NCI-H1694 treated with DMSO at 0.1 percent for 48 hours (cell line): ENCODE results near the gene CAPZA1.

ENCODE experiments used
- DNase-seq: peaks from one replicate; lab custom pipeline; 2025; lab: John Stamatoyannopoulos, UW

Gene CAPZA1

DNA sequence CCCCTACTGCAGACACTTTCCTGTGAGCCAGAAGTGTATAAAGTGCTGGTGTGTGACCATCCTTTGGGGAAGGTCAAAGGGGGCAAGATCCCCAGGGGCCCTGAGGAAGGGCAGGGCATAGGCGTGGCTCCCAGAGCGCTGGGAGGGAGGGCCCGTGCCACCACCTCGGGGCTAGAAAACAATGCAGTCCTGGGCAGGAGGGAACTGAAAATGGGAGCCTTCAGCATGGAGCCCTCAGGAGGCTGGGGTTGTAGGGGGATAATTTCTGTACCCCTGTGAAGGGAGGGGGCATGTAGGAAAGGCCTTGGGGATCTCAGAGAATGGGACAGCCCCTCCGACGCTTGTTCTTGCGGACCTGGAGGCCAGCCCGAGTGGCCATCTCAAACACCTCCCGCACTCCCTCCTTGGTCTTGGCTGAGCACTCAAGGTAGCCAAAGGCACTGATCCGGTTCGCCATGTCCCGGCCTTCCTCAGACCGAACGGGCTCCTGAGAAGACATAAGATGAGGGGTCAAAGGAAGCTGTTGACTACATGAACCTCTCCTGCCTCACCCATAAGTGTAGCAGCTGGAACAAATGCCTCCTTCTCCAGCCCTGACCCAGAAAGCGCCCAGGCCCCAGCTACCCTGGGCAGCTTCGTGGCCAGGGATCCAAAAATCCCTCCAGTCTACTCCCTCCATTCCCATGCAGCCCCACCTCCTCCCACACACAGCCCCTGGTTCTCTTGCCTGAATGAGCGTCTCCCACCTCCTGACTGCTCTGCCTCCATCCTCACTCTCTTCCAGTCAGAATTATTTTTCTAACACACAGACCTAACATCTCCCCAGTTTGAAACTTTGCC is 81.8 kb downstream of the CAPZA1 start:
- DNase-seq: no peak

DNA sequence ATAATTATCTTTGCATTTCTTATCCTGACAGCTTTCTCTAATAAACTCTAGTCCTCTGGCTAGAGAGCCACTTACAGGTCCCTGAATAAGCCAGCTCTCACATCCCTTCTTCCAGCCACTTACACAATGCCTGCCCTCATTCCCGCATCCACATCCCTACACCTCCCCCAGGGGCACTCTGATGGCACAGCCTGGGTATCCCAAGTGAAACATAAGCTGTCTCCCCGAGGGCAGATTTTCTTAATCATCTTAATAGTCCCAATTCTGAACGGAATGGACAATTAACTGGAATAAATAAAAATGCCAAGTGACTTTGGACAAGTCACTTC is 82.4 kb downstream of the CAPZA1 start:
- no peak for DNase-seq

DNA sequence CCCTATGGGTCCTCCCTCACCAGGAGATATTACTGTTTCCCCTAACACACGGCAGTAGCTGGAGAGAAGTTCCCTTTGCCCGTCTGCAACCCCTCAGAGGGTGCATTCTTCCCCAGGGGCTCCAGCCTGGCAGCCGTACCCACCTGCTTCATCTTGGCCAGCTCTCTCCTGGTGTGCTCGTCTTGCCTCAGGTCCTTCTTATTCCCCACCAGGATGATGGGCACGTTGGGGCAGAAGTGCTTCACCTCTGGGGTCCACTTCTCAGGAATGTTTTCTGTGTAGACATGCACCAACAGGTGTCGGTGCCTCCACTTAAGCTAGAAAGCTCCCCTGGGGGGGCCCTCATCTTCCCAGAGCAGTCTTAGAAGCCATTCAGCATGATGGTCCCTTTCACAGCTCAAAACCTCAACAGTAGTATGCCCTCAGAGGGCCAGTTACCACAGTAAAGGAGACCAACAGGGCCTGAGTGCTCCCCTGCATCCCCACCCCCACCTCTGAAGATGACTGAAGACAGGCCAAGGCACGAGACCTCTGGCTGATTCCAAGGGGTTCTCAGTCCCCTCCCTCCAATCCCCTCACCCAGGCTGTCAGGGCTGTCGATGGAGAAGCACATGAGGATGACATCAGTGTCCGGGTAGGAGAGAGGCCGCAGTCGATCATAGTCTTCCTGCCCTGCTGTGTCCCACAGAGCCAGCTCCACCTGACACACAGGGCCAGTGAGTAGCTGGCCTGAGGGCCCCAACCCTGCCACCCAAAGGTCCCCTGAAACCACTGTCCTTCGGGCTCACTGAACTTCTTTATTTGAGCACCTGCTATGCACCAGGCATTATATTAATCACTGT is 83.0 kb downstream of the CAPZA1 start:
- DNase-seq: no peak

DNA sequence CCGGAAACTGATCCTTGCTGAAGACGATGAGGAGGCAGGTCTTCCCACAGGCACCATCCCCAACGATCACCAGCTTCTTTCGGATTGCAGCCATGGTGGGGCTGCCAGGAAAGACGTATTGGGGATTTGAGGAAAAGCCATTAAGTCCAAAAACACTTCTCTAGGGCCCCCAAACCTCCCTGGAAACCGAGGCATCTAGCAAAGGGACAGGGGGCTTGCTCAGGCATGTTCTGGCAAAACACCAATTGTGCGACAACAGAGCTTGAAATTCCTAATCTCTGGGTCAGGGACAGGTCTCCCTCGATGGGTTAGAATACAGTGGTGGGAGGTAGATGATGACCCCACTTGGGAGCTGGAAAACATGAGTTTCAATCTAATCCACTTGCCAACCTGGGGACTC is 84.1 kb downstream of the CAPZA1 start:
- DNase-seq: no peak

DNA sequence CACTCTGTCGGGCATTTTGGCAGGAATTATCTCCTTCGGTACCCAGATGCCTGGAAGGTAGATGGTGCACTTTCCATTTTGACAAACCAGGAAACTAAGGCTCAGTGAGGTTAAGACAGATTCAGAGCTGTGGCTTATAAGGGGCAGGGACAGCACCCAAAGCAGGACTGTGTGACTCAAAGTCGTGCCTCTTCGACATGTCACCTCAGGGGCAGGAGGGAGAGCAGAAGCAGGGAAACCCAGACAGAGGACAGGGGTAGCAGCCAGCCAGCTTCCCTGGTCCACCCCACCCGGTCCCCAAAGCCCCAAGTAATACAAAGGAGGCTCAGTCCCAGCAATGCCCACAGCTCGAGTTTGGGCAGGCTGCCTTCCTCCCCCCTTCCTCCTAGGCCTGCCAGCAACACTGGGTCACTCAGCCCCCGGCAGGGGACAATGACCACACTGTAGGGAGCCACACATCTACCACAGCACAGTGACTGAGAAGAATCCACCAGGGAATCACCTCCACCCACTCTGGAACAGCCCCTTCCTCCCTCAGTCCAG is 84.8 kb downstream of the CAPZA1 start:
- DNase-seq: no peak

DNA sequence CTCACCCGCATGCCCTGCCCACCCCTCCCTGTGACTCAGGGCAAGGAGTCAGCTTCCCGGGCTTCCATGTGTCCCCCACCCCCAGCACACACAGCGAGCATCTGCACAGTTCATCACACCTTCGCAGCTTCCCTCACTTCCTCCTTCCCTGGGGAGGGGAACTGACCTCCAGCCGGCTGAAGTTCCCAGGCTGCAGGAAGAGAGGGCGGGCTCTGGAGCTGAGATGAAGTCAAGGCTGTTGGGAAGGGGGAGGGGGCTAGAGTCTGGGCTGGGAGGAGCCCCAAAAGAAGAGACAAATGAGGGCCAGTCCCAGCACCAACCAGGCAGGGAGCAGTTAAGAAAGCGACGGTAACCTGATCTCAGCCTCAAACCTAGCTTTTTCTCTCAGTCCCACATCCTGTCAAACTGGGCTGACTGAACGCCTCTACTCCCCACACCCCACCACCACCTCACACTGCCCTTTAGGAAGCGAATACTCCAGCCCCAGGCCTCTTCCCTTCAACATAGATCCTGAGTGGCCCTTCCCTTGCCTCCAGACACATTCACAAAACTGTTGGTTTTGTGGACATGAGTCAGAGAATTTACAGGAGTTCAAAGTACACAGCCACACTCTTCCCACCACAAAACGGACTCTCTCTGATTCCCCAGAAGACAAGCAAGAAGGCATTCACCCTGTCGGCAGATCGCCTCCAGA is 85.4 kb downstream of the CAPZA1 start:
- DNase-seq: no peak

DNA sequence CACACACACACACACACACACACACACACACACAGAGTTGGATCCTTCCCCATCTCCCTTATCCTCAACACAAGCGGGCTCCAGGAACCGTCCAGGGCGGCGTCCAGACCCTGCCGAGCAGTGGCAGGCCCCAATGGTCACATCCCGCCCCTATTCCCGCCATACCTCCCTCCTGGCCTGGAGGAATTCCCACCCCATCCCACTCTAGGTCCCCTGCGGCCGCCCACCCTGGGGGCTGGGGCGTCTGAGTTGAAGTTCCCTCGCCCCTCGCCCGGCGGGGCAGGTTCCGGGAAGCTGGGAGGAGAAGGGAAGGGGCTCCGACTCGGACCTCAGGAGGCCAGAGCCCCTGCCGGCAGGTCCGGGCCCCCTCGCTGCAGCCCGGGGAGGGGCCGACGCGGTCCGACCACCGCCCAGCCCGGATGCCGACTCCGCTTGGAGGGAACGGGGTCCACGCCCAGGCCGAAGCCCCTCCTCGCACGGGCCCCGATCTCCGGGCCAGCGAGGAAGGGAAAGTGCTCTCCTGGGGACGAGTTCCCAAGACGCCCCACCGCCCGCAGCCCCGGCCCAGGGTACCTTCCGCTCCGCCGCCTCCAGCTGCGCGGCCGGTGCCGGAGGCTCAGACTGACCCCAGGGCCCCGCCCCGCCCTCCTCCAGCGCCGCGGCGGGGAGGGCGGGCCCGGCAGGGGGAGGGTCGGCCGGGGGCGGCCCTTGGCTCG is 87.0 kb downstream of the CAPZA1 start, which contains the start of gene RHOC:
TSS of gene RHOC (minus strand) at position 623 of the 716 bp plus-strand sequence. CDS start 3,328 bp downstream, outside the sequence.
- DNase-seq: no peak

DNA sequence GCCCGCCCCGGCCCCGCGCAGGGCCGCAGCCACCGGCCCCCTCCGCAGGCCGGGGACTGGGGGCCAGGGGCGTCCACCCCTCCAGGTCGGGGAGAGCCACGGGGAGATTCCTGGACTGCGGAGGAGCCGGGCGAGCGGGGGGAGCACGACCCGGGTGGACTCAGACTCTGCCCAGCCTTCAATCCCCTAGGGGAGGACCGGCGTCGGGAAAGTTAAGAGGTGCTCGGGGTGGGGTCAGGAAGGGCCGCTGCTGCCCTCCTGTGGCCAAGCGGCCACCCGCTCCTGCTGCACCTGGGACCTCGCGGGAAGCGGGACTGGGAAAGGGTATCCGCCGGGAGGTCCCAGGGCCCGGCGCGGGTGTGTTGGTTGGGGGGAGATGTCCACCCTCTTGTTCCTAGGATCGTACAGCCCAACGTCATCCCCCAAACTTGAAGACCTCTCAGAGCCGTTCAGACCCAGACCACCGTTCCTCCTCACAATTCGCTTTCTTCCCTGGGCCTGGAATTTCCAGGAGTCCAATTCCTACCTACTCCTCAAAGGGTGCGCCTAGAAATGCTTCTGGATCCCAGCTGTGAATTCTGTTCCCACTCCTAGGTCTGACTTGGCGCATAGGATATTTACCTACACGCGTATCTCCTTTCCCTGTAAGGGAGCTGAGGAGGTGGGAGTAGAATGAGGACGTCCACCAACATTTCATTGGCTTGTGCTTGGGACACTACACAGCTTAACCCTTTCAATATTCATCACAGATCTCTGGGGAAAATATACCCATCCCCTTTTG is 87.8 kb downstream of the CAPZA1 start:
- peak; percentile 71 for DNase-seq

DNA sequence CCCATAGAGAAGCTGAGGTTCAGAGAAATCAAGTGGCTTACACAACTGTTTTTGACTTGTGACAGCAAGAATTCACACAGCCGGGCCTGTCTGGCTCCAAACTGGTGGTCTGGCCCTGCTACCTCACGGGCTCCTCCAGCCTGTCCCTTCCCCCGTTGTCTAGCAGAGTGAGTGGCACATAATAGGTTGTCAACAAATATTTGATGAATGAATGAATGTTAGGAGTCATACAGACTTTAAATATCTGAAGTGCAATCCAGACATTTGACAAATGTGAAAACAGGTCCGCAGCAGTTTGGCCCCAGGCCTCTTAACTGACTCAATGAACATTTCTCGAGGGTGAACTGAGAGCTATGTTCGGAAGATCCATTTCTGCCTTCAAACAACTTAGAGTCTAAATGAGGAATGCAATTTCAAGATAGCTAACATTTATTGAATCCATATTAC is 88.4 kb downstream of the CAPZA1 start:
- DNase-seq: no peak

DNA sequence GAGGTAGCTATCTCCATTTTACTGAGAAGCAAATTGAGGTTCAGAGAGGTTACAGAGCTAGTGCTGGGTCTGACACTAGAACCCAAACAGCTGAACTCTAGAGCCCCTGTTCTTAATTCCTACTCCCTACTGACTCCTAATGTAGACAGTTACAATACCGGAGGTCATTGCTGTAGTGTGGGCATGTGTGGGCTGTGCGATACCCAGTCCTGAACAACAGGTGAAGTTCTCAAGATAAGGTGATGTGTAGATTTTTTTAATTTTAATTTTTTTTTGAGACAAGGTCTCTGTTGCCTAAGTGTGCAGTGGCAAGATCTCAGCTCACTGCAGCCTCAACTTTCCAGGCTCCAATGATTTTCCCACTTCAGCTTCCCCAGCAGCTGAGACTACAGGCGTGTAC is 88.9 kb downstream of the CAPZA1 start:
- DNase-seq: no peak

DNA sequence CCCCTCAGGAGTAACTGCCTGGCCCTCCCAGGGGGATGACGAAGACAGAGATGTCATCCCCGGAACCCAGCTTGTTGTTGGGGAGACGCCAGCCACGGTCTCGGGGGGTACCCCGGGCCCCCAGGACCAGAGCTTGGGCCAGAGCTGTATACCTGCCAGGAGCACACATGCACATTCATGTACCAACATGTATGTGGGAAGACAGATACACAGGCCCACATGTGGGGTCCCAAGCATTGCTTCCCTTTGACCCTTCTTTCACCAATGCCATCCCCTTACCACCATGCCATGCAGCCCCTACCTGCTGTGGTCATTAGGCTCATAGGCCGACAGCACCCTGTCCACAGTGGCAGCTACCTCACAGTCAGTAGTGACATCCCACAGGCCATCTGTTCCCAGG is 90.5 kb downstream of the CAPZA1 start:
- no peak for DNase-seq

DNA sequence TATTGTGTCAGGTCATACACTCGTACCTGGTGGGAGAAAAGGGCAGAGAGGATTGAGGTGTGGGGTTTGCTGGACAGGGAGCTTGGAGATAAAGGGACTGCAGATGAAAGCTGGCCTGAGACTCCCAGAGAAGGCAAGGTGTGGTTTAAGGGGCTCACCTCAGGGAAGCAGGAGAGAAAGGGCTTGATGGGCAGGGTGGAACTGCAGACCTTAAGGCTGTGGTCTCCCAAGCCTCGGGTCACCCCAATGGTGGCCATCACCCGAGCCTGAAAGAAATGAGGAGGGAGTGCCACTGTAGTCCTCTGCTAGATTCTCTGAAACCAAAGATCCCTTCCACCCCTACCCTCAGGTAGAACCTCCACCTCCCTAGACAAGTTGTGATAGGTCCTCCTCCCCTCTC is 91.0 kb downstream of the CAPZA1 start:
- no peak for DNase-seq

DNA sequence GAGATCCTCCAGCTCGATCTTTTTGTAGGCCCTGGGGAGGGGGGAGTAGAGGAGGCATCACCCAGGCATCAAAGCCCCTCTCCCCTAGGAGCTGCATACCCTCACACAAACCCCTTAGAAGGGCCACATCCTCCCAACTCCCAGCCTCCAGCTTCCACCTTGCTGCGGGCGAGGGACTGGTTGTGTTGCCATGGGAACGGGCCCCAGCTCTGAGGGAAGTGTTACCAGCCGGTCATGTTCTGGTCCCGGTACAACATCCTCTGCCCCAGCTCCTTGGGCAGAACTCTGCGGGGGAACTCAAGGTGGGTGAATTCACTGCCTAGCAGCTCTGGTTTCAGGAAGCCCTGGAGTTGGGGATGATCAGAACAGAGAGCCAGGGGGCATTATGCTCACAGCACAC is 91.4 kb downstream of the CAPZA1 start:
- DNase-seq: no peak

DNA sequence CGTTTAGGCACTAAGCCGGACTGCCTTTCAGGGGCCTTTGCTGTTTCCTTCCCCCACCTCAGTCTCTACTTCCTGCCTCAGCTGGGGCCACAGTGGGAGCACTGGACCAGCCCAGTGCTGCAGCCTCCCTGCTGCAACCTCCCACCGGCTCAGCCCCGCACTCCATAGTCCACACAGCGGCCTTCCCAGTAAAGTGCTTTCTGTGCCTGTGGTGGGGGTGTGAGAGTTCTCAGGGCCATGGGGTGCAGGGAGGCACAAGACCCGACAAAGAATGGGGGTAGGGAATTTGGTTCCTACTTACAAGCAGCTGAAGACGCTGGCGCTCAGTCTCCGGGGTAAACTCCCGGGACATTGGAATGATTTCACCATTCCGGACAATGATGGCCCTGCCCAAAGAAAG is 92.0 kb downstream of the CAPZA1 start:
- DNase-seq: no peak

DNA sequence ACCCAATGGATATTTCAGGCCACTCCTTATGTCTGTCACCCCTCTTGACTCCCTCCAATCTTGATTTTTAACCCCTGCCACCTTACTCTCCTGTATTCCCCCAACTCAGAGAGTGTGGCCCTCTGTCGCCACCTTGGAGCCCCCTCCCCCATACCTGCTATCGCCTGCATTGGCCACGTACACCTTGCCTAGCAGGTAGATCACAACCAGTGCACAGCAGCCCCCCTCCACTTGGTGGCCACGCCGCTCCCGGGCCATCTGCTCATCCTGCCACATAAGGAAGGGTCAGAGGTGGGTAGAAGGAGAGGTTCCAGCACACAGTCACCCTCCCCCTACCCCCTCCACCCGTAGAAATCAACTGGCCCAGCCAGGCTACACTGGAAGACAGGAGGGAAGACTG is 92.6 kb downstream of the CAPZA1 start:
- no peak for DNase-seq

DNA sequence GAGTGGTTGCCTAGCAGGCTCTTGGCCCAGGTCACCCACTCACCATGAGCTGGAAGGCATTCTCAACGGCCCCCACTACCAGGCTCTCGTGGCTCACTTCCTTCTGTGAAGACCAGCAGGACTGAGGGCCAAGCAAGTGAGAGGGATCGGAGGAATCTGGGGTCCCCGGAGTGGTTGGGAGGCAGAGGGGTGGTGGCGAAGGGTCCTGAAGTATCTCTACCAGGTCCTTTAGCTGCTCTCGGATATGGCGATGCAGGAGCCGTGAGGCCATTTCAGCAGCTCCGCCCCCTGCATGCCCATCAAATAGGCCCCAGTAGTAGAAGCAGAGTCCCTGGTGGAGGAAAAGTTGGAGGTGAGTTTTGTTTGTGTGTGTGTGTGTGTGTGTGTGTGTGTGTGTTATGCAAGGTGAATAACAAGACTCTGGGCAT is 93.1 kb downstream of the CAPZA1 start:
- no peak for DNase-seq

DNA sequence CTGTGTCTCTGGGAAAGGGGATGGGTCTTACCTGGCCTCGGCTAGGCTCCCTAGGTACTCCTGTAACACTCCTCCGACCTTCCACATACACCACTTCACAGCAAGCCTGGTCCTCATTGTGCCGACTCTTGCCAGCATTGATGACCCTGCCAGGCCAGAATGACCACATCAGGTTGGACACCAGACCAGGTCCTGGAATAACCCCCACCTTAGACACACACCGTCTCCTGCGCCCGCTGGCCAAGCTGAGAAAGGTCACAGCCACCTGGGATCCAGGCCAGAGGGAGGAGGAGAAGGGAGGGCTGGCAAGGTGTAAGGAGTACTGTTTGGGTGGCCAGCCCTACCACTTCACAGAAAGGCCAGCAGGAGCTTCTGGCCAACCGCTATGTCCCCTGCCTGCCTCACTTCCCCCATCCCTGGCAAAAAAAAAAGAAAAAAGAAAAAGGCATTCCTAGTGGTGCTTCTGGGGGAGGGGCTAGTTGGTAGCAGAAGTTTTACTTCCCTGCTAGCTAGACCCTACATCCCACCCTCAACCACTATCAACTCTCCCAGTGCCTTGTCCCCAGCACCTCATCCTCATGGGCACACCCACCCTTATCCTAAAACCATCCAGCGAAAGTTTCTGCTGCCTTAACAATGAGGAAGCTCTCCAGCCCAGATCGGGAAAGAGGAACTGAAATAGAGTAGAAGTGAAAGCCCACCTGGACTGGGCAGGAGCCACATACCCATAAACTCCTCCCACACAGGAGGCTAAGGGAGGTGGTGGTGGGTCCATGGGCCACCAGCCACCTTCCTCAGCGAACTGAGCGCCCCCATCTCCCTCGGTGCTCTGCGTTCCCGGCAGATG is 94.1 kb downstream of the CAPZA1 start:
- DNase-seq: no peak

DNA sequence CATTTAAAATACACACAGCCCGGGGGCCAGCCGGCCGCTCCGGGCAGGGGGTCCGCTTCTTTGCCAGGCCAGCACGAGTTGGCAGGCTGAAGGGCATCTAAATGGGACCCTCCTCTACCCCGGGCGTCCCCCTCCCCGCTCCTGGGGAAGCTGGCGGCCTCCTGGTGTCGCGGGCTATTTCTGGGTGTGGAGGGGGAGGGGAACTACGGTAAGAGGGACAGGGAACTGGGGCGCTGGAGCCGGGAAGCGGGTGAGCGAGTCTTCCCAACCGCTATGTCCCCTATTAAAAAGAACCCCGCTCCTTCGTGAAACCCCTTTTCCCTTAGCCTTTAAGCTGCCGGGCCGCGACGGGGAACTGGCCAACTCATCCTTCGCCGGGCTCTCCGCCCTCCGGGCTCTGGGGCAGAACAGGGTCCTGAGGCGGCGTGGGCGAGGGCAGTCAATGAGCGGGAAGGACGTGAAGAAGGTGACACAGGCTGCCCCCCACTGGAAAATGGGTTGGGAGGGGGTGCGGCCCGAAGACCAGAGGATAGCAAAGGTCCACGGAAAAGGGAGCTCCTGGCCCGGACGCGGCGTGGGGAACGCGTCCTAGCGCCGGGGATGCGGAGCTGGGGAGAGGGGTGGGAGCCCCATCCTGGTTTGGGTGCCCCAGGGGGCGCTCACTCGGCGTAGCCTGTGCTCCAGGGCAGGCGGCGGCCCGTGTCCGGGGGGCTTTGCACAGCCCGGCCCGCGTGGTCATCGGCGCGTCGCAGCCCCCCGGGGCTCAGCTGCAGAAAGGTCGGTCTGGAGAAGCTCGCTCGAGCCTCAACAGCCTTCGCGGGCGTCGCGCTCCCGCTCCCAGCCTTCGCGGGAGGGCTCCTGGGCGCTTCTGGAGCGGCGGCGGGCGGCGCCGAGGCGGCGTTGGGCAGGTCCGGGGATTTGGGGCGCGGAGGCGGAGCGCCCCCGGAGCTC is 95.0 kb downstream of the CAPZA1 start:
- no peak for DNase-seq
